Measurements from ENCODE around the gene PI4K2A. TPM values are rescaled to one million over a fixed set of nuclear protein-coding genes. Genes with fewer than 3 reads are reported as not detected.

The PI4K2A gene
- total and polyA plus RNA-seq, 2 of the 13 experiments (the other 11 are each of a cell fraction or from before 2014, with no cell fraction given) = 10.9 to 14.3 TPM

GRCh38 chr10:97686962-97687784, 46.7 kb downstream of the PI4K2A start, which contains the start of gene AVPI1 (continued):
- TF ChIP-seq SNAI1 (CRISPR knock-in tag; IDR thresholded peaks at IDR 0.05; ENCODE audit: borderline replicate concordance) = no peak; the same call in 1 of the 2 replicates
- TF ChIP-seq SNRNP70 (IDR thresholded peaks at IDR 0.05; ENCODE audit: low read depth, low read length) = no peak
- TF ChIP-seq SRF (IDR thresholded peaks at IDR 0.05; ENCODE audit: low read depth, low read length) = no peak
- TF ChIP-seq CREB3 (CRISPR knock-in tag; IDR thresholded peaks at IDR 0.05) = peak; percentile 38; the same call in 1 of the 2 replicates
- no peak for TF ChIP-seq PCBP1 (IDR thresholded peaks at IDR 0.05; ENCODE audit: borderline replicate concordance, low read depth, low read length)
- TF ChIP-seq ZNF124 (CRISPR knock-in tag; IDR thresholded peaks at IDR 0.05) = no peak; the same call in 1 of the 2 replicates
- peak; percentile 69 for TF ChIP-seq POGZ (CRISPR knock-in tag; IDR thresholded peaks at IDR 0.05)
- TF ChIP-seq ZNF335 (CRISPR knock-in tag; IDR thresholded peaks at IDR 0.05) = peak; percentile 61; the same call in 1 of the 2 replicates
- TF ChIP-seq HNRNPK (IDR thresholded peaks at IDR 0.05; ENCODE audit: low read depth, low read length, poor library complexity, severe bottlenecking) = peak; percentile 78
- peak; percentile 93 for TF ChIP-seq SALL1 (CRISPR knock-in tag; IDR thresholded peaks at IDR 0.05)
- 0 out of 2 replicates have a peak, but pooled peaks have one; percentile 30 for TF ChIP-seq ZNF24 (IDR thresholded peaks at IDR 0.05)
- TF ChIP-seq ZBTB49 (CRISPR knock-in tag; IDR thresholded peaks at IDR 0.05; ENCODE audit: borderline replicate concordance) = peak; percentile 55; the same call in 1 of the 2 replicates
- TF ChIP-seq, protein P1, sequence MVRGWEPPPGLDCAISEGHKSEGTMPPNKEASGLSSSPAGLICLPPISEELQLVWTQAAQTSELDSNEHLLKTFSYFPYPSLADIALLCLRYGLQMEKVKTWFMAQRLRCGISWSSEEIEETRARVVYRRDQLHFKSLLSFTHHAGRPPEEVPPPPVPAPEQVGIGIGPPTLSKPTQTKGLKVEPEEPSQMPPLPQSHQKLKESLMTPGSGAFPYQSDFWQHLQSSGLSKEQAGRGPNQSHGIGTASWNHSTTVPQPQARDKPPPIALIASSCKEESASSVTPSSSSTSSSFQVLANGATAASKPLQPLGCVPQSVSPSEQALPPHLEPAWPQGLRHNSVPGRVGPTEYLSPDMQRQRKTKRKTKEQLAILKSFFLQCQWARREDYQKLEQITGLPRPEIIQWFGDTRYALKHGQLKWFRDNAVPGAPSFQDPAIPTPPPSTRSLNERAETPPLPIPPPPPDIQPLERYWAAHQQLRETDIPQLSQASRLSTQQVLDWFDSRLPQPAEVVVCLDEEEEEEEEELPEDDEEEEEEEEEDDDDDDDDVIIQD (CRISPR knock-in tag; IDR thresholded peaks at IDR 0.05; ENCODE audit: low read depth) = 0 out of 2 replicates have a peak, but pooled peaks have one; percentile 29
- TF ChIP-seq SP4 (CRISPR knock-in tag; IDR thresholded peaks at IDR 0.05) = peak; percentile 99
- TF ChIP-seq ZNF549 (CRISPR knock-in tag; IDR thresholded peaks at IDR 0.05) = no peak
- peak; percentile 95 for TF ChIP-seq SAP130 (CRISPR knock-in tag; IDR thresholded peaks at IDR 0.05; ENCODE audit: low read depth)
- TF ChIP-seq MED1 (CRISPR knock-in tag; IDR thresholded peaks at IDR 0.05) = peak; percentile 88
- TF ChIP-seq ETS1 (CRISPR knock-in tag; IDR thresholded peaks at IDR 0.05) = 0 out of 2 replicates have a peak, but pooled peaks have one; percentile 68
- TF ChIP-seq CBX5 (CRISPR knock-in tag; IDR thresholded peaks at IDR 0.05; ENCODE audit: borderline replicate concordance) = peak; percentile 79; the same call in 1 of the 2 replicates
- peak; percentile 38; the same call in 1 of the 2 replicates for TF ChIP-seq ZNF362 (CRISPR knock-in tag; IDR thresholded peaks at IDR 0.05; ENCODE audit: borderline replicate concordance)
- no peak for TF ChIP-seq NFIC (IDR thresholded peaks at IDR 0.05; ENCODE audit: low read length)
- peak; percentile 35; the same call in 1 of the 2 replicates for TF ChIP-seq SMAD3 (CRISPR knock-in tag; IDR thresholded peaks at IDR 0.05)
- TF ChIP-seq ZNF180 (CRISPR knock-in tag; IDR thresholded peaks at IDR 0.05; ENCODE audit: borderline replicate concordance, low read depth) = no peak
